KMS-11 (cell line): ENCODE results near the gene CABLES1.

Experiments used
- H2AFZ ChIP-seq: fragments of 200-600 bp; sonication (generic); 2 replicates; pipeline ENCODE4 v1.6.1; 2016; ENCODE audit warnings: antibody characterized with exemption, mixed run types, low read depth
- H3K27ac ChIP-seq: fragments of 200-600 bp; sonication (generic); 2 replicates; pipeline ENCODE4 v1.6.1; 2016; ENCODE audit warnings: mild to moderate bottlenecking, mixed run types
- H3K27me3 ChIP-seq: fragments of 200-600 bp; sonication (generic); 2 replicates; pipeline ENCODE4 v1.6.1; 2017; ENCODE audit warnings: mild to moderate bottlenecking, low read depth, mixed run types, moderate library complexity; ENCODE audit not compliant: insufficient read depth
- H3K36me3 ChIP-seq: fragments of 200-600 bp; sonication (generic); 2 replicates; pipeline ENCODE4 v1.6.1; 2017; ENCODE audit warnings: mild to moderate bottlenecking, mixed run types; ENCODE audit not compliant: insufficient read depth
- H3K4me1 ChIP-seq: fragments of 200-600 bp; sonication (generic); 2 replicates; pipeline ENCODE4 v1.6.1; 2016; ENCODE audit warnings: mild to moderate bottlenecking, low read depth, mixed run types; ENCODE audit not compliant: poor library complexity, severe bottlenecking
- H3K4me2 ChIP-seq: fragments of 200-600 bp; sonication (generic); 2 replicates; pipeline ENCODE4 v1.7.0; 2016; ENCODE audit warnings: mild to moderate bottlenecking, mixed run types
- H3K4me3 ChIP-seq: fragments of 200-600 bp; sonication (generic); IDR thresholded peaks from 2 replicates; pipeline ENCODE4 v1.6.1; 2017; ENCODE audit warnings: low read depth, low read length, mixed read lengths; ENCODE audit not compliant: insufficient read depth
- H3K79me2 ChIP-seq: fragments of 200-600 bp; sonication (generic); 2 replicates; pipeline ENCODE4 v1.6.1; 2016; ENCODE audit warnings: low read depth, mixed run types; ENCODE audit not compliant: insufficient read depth
- H3K9ac ChIP-seq: fragments of 200-600 bp; sonication (generic); 2 replicates; pipeline ENCODE4 v1.6.1; 2016; ENCODE audit warnings: mild to moderate bottlenecking, mixed run types
- H4K20me1 ChIP-seq: fragments of 200-600 bp; sonication (generic); 2 replicates; pipeline ENCODE4 v1.6.1; 2016; ENCODE audit warnings: mild to moderate bottlenecking, mixed run types; ENCODE audit not compliant: insufficient read depth
- TF ChIP-seq, protein P1 (sequence below): fragments of 200-600 bp; sonication (generic); conservative IDR thresholded peaks from 2 replicates; pipeline ENCODE4 v1.6.1; 2017; ENCODE audit warnings: low read depth, mild to moderate bottlenecking, antibody characterized with exemption, low read length, moderate library complexity, mixed read lengths

Gene CABLES1

GRCh38 chr18:23159344-23159743 is 24.1 kb downstream of the CABLES1 start:
- Histone ChIP-seq H4K20me1 (peaks cover 48% of the 10 kb centered on the region), H3K4me3 (no peak overlapping the region), H3K27ac (peak overlapping the region; percentile 2; the same call in 1 of the 2 replicates), H3K36me3 (no peaks in the 10 kb centered on the region), H3K4me2 (no peak overlapping the region), H3K79me2 (peaks cover 100% of the 10 kb centered on the region), H3K4me1 (peaks cover 72% of the 10 kb centered on the region), H3K9ac (no peak overlapping the region), H3K27me3 (no peaks in the 10 kb centered on the region), H2AFZ (no peak overlapping the region)
- TF ChIP-seq, protein P1, sequence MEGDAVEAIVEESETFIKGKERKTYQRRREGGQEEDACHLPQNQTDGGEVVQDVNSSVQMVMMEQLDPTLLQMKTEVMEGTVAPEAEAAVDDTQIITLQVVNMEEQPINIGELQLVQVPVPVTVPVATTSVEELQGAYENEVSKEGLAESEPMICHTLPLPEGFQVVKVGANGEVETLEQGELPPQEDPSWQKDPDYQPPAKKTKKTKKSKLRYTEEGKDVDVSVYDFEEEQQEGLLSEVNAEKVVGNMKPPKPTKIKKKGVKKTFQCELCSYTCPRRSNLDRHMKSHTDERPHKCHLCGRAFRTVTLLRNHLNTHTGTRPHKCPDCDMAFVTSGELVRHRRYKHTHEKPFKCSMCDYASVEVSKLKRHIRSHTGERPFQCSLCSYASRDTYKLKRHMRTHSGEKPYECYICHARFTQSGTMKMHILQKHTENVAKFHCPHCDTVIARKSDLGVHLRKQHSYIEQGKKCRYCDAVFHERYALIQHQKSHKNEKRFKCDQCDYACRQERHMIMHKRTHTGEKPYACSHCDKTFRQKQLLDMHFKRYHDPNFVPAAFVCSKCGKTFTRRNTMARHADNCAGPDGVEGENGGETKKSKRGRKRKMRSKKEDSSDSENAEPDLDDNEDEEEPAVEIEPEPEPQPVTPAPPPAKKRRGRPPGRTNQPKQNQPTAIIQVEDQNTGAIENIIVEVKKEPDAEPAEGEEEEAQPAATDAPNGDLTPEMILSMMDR, result no peak

GRCh38 chr18:23162473-23162872 is 27.2 kb downstream of the CABLES1 start:
- H3K27me3 ChIP-seq, result no peaks in the 10 kb centered on the region
- H4K20me1 ChIP-seq, result peaks cover 29% of the 10 kb centered on the region
- H3K36me3 ChIP-seq, result peaks cover 4% of the 10 kb centered on the region; the same call in 1 of the 2 replicates
- H3K79me2 ChIP-seq, result peaks cover 99% of the 10 kb centered on the region
- H3K27ac ChIP-seq, result peak overlapping the region; percentile 1; the same call in 1 of the 2 replicates
- H3K4me1 ChIP-seq, result peaks cover 72% of the 10 kb centered on the region
- H2AFZ ChIP-seq, result no peak overlapping the region
- TF ChIP-seq, protein P1, result no peak
- no peak overlapping the region for H3K4me3 ChIP-seq
- no peak overlapping the region for H3K4me2 ChIP-seq
- no peak overlapping the region for H3K9ac ChIP-seq

DNA sequence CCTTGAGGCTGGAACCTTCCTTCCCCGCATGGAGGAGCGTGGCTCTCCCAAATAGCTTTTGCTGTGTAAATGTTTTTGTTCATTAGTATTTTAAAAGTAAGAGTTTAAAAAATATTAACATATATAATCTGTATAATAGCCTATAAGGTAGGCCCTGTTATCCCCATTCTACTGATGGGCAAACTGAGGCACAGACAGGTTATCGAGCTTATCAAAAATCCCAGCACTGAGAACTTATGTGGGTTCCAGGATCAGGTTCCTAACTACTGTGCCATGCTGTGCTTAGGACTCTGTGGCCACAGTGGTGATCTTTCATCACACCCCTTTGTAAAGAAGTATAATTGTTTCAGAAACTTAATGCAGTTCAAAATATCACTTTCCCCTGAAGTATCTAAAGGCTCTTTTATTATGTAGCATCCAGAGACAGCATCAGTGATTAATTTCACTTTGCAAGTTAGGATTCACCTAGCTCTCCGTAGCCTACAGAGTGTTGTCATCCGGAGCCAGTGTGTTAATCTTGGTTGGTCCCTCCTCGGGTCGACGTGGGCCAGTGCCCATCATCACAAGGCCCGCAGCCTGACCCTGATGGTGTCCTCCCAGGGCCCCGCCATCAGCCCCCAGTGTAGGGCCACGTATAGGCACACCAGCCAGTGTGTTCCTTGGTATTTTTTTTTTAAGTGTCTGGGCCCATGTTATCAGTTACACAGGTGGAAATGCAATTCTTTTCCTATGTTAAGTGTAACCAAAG is 28.7 kb downstream of the CABLES1 start:
- Histone ChIP-seq H3K27ac (peak overlapping the region; percentile 12; the same call in 1 of the 2 replicates), H2AFZ (no peak overlapping the region), H3K9ac (no peak overlapping the region), H3K36me3 (peaks cover 4% of the 10 kb centered on the region; the same call in 1 of the 2 replicates), H3K4me1 (peaks cover 72% of the 10 kb centered on the region), H3K27me3 (no peaks in the 10 kb centered on the region), H3K79me2 (peaks cover 99% of the 10 kb centered on the region), H3K4me2 (no peak overlapping the region), H3K4me3 (no peak overlapping the region), H4K20me1 (peaks cover 42% of the 10 kb centered on the region)
- TF ChIP-seq, protein P1, result no peak

DNA sequence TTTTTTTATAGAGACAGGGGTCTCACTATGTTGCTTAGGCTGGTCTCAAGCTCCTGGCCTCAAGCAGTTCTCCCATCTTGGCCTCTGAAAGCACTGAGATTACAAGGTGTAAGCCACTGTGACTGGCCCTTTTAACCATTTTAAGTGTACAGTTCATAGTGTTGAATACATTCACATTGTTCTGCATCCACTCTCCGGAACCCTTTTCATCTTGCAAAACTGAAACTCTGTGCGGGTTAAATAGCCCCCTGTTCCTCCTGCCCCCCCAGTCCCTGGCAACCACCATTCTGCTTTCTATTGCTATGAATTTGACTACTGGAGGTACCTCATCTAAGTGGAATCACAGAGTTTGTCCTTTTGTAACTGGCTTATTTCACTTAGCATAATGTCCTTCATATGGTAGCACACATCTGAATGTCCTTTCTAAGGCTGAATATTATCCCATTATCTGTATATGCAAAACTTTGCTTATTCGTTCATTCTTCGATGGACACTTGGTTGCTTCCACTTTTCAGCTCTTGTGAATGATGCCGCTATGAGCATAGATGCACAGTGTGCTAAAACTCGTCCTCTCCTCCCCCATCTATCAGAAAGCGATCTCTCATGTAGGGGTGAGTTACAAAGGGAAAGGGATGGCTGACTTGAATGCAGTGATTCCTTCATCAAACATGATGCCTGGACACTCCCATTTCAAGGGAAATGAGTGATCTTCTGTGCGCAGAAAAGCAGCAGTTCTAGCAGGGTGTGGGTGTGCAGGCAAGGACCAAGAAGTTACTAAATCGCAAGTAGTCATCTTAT is 30.2 kb downstream of the CABLES1 start:
- peaks cover 99% of the 10 kb centered on the region for H3K79me2 ChIP-seq
- no peak overlapping the region for H3K27ac ChIP-seq
- peaks cover 51% of the 10 kb centered on the region for H4K20me1 ChIP-seq
- H3K4me2 ChIP-seq, result no peak overlapping the region
- no peak overlapping the region for H3K4me3 ChIP-seq
- TF ChIP-seq, protein P1, result no peak
- H3K27me3 ChIP-seq, result no peaks in the 10 kb centered on the region
- H3K36me3 ChIP-seq, result peaks cover 4% of the 10 kb centered on the region; the same call in 1 of the 2 replicates
- no peak overlapping the region for H2AFZ ChIP-seq
- H3K4me1 ChIP-seq, result peaks cover 79% of the 10 kb centered on the region
- no peak overlapping the region for H3K9ac ChIP-seq
